GM19025 (cell line): ENCODE measurements around the gene SELPLG.
"Not testable (repeated sequence)": the region's sequence is repeated elsewhere in the genome, so short reads cannot be mapped to it uniquely, and the experiment has no call there.

Source experiments
- ATAC-seq: cut with Tn5 transposase; IDR thresholded peaks from one replicate; pipeline ENCODE4 v1.9.1; 2021; ENCODE audit warnings: mild to moderate bottlenecking, low read depth, moderate library complexity; ENCODE audit not compliant: unreplicated experiment

The SELPLG gene

GRCh38 chr12:108633534-108634248 lies at the start of gene SELPLG:
TSS of gene SELPLG (minus strand) at chr12:108633894. CDS start at chr12:108624307, 9,587 bp downstream.
- ATAC-seq, result peak; percentile 50

GRCh38 chr12:108681317-108681716 lies 47.6 kb upstream of the SELPLG start:
- ATAC-seq, result no peak

- no peak for ATAC-seq
Observed at GRCh38 chr12:108679106-108679681, 45.5 kb upstream of the SELPLG start.

GRCh38 chr12:108678104-108678730 lies 44.5 kb upstream of the SELPLG start:
- no peak for ATAC-seq

- no peak for ATAC-seq
Observed at GRCh38 chr12:108677381-108677780, 43.7 kb upstream of the SELPLG start.

GRCh38 chr12:108676707-108677106 lies 43.0 kb upstream of the SELPLG start:
- ATAC-seq, result no peak

- ATAC-seq, result no peak
Observed at GRCh38 chr12:108675792-108676191, 42.1 kb upstream of the SELPLG start.

GRCh38 chr12:108672054-108672453 lies 38.4 kb upstream of the SELPLG start:
- ATAC-seq, result no peak

- ATAC-seq, result no peak
Observed at GRCh38 chr12:108671110-108671509, 37.4 kb upstream of the SELPLG start.

GRCh38 chr12:108670066-108670631 lies 36.5 kb upstream of the SELPLG start:
- ATAC-seq, result no peak

- no peak for ATAC-seq
Observed at GRCh38 chr12:108668542-108668941, 34.8 kb upstream of the SELPLG start.

GRCh38 chr12:108668063-108668462 lies 34.4 kb upstream of the SELPLG start:
- ATAC-seq, result no peak

GRCh38 chr12:108667349-108667748 lies 33.7 kb upstream of the SELPLG start:
- ATAC-seq, result no peak

- ATAC-seq, result no peak
Observed at GRCh38 chr12:108666401-108666881, 32.7 kb upstream of the SELPLG start.

- ATAC-seq, result no peak
Observed at GRCh38 chr12:108665608-108666202, 32.0 kb upstream of the SELPLG start.

GRCh38 chr12:108664338-108665258 lies 30.9 kb upstream of the SELPLG start:
- ATAC-seq, result peak; percentile 61

GRCh38 chr12:108663324-108664015 lies 29.8 kb upstream of the SELPLG start:
- ATAC-seq, result no peak

GRCh38 chr12:108658115-108658514 lies 24.4 kb upstream of the SELPLG start:
- ATAC-seq, result not testable (repeated sequence)

- ATAC-seq, result no peak
Observed at GRCh38 chr12:108657130-108657745, 23.5 kb upstream of the SELPLG start.
